Activated CD8-positive, alpha-beta memory T cell treated with anti-CD3 and anti-CD28 coated beads, Interleukin-2, amount 50 U/mL, for 1 hour (primary cell): ENCODE data around the gene MSANTD7.

Experiments used
- DNase-seq: peaks from one replicate; pipeline ENCODE4 v3.0.0-alpha.2; 2020; ENCODE audit errors: extremely low read depth

MSANTD7 gene

DNA sequence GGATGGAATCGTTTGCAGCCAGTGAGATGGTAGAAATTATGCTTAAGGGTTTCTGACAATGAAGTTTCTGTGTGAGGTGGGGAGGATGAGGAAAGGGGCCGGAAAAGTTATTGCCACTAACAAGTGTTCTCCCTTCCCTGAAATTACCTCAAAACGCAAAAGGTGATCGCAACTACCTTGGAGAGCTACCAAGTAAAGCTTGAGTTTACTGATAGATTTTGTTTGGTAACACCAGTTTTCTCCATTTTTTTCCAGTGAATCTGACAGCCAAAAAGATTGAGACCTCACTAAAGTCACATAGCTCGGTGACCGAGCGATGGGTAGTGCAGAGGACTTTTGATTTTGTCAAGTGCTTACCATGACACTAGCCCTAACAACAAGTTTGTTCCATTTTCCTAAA, 42.1 kb downstream of the MSANTD7 start:
- DNase-seq = no peak

DNA sequence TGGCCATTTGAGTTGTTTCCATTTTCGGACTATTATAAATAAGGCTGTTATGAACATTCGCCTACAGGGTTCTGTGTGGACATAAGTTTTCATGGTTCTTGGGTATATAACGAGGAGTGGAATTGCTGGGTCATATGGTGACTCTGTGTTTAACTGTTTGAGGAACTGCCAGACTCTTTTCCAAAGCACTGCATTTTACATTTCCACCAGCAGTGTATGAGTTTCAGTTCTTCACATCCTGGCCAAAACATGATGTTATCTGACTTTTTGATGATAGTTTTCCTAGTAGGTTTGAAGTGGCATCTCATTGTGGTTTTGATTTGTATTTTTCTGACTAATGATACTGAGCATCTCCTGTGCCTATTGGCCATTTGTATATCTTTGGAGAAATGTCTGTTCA, 46.0 kb downstream of the MSANTD7 start:
- DNase-seq = no peak
